Prostate gland (tissue), 2 donors: Measurements from ENCODE around the gene MSH2.

ENCODE experiments used
- POLR2A ChIP-seq: fragments of 450-650 bp; IDR thresholded peaks from one replicate; pipeline ENCODE4 v1.6.1; 2016; ENCODE audit warnings: antibody characterized with exemption, mild to moderate bottlenecking
- POLR2AphosphoS5 ChIP-seq: sonication (generic); formaldehyde crosslinking; IDR thresholded peaks from one replicate; pipeline ENCODE4 v1.6.1; 2017; ENCODE audit warnings: antibody characterized with exemption
- TF ChIP-seq, protein P1 (sequence below), 4 experiments: fragments of 200-600 bp in 2 of 4; fragments of 450-650 bp in 2 of 4; sonication (generic) in 2 of 4; IDR thresholded peaks; 1 replicate in 3 of 4; 2 replicates in 1 of 4; pipeline ENCODE4 v1.5.1; 2016 to 2019; ENCODE audit warnings: antibody characterized with exemption in 4 of 4, mild to moderate bottlenecking in 2 of 4, moderate library complexity in 2 of 4

DNA sequence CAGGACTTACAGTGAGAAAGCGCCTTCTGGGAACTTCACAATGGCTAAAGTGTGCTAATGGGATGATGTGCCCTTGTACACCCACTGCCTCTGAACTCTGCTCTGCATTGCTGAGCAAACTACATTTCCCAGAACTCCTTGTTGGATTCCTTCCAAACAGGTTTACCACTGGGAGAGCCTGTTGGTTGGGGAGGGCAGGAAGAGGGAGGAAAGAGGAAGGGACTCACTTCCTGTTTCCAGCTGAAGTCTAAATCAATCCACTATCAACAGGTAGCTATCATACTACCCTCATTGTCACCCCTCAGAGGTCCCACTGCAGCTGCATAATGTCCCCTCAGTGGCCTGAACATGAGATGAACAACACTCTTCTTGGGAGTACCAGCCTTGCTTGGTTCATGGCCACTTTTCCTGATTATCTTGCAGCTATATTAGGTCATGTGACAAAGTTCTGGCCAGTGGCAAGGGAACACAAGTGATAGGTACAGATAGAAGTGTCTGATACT, 109.7 kb downstream of the MSH2 start:
- TF ChIP-seq POLR2A (no peak), POLR2AphosphoS5 (no peak)
- TF ChIP-seq, protein P1, sequence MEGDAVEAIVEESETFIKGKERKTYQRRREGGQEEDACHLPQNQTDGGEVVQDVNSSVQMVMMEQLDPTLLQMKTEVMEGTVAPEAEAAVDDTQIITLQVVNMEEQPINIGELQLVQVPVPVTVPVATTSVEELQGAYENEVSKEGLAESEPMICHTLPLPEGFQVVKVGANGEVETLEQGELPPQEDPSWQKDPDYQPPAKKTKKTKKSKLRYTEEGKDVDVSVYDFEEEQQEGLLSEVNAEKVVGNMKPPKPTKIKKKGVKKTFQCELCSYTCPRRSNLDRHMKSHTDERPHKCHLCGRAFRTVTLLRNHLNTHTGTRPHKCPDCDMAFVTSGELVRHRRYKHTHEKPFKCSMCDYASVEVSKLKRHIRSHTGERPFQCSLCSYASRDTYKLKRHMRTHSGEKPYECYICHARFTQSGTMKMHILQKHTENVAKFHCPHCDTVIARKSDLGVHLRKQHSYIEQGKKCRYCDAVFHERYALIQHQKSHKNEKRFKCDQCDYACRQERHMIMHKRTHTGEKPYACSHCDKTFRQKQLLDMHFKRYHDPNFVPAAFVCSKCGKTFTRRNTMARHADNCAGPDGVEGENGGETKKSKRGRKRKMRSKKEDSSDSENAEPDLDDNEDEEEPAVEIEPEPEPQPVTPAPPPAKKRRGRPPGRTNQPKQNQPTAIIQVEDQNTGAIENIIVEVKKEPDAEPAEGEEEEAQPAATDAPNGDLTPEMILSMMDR (IDR thresholded peaks at IDR 0.05) = no peak
